GM12864 (cell line): ENCODE results near the gene SUCLG1.

Experiments used
- DNase-seq: peaks from one replicate; pipeline ENCODE4 v3.0.0-alpha.2; 2011; ENCODE audit warnings: low read depth
- H3K4me3 ChIP-seq: 2 replicates; pipeline ENCODE4 v1.5.1; 2011; ENCODE audit warnings: mild to moderate bottlenecking, low read depth, low read length, control low read depth
- CTCF ChIP-seq: IDR thresholded peaks from 2 replicates; pipeline ENCODE4 v1.5.1; 2011; ENCODE audit warnings: low read depth, mild to moderate bottlenecking, moderate library complexity, low read length, control low read depth, inconsistent platforms; ENCODE audit errors: missing control alignments

Gene SUCLG1

GRCh38 chr2:84493514-84493913 lies 34.4 kb upstream of the SUCLG1 start:
- no peak for DNase-seq
- H3K4me3 ChIP-seq = no peak overlapping the region
- no peak for TF ChIP-seq CTCF

GRCh38 chr2:84492571-84492970 lies 33.5 kb upstream of the SUCLG1 start:
- TF ChIP-seq CTCF = no peak
- DNase-seq = no peak
- no peak overlapping the region for H3K4me3 ChIP-seq

GRCh38 chr2:84491741-84492140 lies 32.7 kb upstream of the SUCLG1 start:
- TF ChIP-seq CTCF = no peak
- DNase-seq = no peak
- H3K4me3 ChIP-seq = no peak overlapping the region

GRCh38 chr2:84491256-84491655 lies 32.2 kb upstream of the SUCLG1 start:
- TF ChIP-seq CTCF = no peak
- no peak overlapping the region for H3K4me3 ChIP-seq
- no peak for DNase-seq

- no peak for TF ChIP-seq CTCF
- H3K4me3 ChIP-seq = no peak overlapping the region
- no peak for DNase-seq
Observed at GRCh38 chr2:84487298-84487996, 28.4 kb upstream of the SUCLG1 start.

GRCh38 chr2:84486441-84487115 lies 27.5 kb upstream of the SUCLG1 start:
- no peak for TF ChIP-seq CTCF
- DNase-seq = no peak
- H3K4me3 ChIP-seq = no peak overlapping the region

GRCh38 chr2:84483320-84483719 lies 24.2 kb upstream of the SUCLG1 start:
- no peak overlapping the region for H3K4me3 ChIP-seq
- DNase-seq = no peak
- no peak for TF ChIP-seq CTCF
